ENCODE results near the gene ARF3.
"Not testable (repeated sequence)": the region's sequence is repeated elsewhere in the genome, so short reads cannot be mapped to it uniquely, and the experiment has no call there.

The ARF3 gene

GRCh38 chr12:48929551-48929950 is 27.7 kb downstream of the ARF3 start:
- no peak for DNase-seq (ENCODE audit: low read depth)

GRCh38 chr12:48927261-48927660 is 30.0 kb downstream of the ARF3 start:
- DNase-seq (ENCODE audit: low read depth), result no peak

GRCh38 chr12:48925304-48926011 is 31.8 kb downstream of the ARF3 start, which contains the start of gene FKBP11:
FKBP11 (minus strand) TSS chr12:48925492; CDS start chr12:48925428, 64 bp downstream.
- no peak for DNase-seq (ENCODE audit: low read depth)

- no peak for DNase-seq (ENCODE audit: low read depth)
Observed at GRCh38 chr12:48924617-48925303, 32.5 kb downstream of the ARF3 start.

DNA sequence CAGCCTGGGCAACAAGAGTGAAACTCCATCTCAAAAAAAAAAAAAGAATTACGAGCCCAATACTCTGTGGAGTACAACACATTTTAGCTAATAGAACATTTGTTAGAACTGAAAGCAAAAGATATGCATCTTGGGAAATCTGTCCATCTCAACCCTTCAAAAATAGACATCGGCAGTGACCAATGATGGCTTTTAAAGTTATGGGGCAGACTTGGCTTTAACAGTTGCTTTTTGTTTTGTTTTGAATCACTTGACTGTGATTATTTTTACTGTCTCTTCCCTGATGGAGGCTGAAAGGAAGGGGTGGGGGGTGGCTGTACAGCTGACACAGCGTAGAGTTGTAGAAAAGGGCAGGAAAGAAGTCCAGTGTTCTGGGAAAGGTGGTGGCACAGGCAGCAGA is 34.2 kb downstream of the ARF3 start:
- DNase-seq (ENCODE audit: low read depth), result no peak

- no peak for DNase-seq (ENCODE audit: low read depth)
Observed at GRCh38 chr12:48917857-48918537, 39.3 kb downstream of the ARF3 start.

GRCh38 chr12:48910196-48910595 is 47.1 kb downstream of the ARF3 start:
- DNase-seq (ENCODE audit: low read depth), result no peak

GRCh38 chr12:48909698-48910097 is 47.6 kb downstream of the ARF3 start:
- not testable (repeated sequence) for DNase-seq (ENCODE audit: low read depth)

- no peak for DNase-seq (ENCODE audit: low read depth)
Observed at GRCh38 chr12:48907245-48907644, 50.0 kb downstream of the ARF3 start.

GRCh38 chr12:48903982-48904411 is 53.3 kb downstream of the ARF3 start:
- DNase-seq (ENCODE audit: low read depth), result no peak

DNA sequence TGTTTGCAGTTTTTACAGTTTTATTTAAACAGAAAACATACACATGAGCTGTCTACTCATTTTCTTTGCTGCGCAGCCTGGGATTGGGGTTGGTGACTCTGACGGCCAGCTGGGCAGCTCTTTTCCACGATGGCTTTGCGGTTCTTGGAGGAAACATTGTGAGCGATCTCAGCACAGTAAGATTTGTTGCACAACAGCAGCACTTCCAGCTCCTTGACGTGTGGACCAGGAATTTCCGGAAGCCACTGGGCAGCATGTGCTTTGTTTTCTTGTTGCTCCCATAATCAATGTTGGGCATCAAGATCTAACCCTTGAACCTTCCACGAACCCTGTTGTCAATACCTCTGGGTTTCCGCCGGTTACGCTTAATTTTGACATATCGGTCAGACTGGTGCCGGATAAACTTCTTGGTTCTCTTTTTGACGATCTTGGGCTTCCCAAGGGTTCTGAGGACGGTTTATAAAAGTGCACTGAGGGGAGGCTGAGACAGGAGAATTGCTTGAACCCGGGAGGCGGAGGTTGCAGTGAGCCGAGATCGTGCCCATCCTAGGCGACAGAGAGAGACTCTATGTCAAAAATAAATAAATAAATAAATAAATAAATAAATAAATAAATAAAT is 53.8 kb downstream of the ARF3 start:
- DNase-seq (ENCODE audit: low read depth), result no peak

- no peak for DNase-seq (ENCODE audit: low read depth)
Observed at GRCh38 chr12:48901278-48901677, 56.0 kb downstream of the ARF3 start.

DNA sequence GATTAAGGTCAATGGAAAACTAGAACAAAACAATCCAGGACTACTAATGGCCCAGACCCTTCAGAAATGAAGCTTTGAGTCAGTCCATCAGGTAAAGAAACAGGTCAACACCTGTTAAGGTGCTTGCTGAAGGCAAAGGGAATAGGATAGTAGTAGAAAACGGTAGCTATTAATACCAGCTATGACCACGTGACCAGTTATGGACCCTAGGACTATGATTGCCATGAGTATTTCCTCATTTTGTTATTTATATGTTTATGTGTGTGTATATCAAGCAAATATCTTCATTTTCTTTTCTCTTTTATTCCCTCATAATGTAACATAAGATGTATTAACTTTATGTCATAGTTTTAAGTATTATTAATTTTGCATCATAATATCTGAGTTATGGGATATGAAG is 57.6 kb downstream of the ARF3 start:
- no peak for DNase-seq (ENCODE audit: low read depth)

- DNase-seq (ENCODE audit: low read depth), result no peak
Observed at GRCh38 chr12:48894271-48894670, 63.0 kb downstream of the ARF3 start.

DNA sequence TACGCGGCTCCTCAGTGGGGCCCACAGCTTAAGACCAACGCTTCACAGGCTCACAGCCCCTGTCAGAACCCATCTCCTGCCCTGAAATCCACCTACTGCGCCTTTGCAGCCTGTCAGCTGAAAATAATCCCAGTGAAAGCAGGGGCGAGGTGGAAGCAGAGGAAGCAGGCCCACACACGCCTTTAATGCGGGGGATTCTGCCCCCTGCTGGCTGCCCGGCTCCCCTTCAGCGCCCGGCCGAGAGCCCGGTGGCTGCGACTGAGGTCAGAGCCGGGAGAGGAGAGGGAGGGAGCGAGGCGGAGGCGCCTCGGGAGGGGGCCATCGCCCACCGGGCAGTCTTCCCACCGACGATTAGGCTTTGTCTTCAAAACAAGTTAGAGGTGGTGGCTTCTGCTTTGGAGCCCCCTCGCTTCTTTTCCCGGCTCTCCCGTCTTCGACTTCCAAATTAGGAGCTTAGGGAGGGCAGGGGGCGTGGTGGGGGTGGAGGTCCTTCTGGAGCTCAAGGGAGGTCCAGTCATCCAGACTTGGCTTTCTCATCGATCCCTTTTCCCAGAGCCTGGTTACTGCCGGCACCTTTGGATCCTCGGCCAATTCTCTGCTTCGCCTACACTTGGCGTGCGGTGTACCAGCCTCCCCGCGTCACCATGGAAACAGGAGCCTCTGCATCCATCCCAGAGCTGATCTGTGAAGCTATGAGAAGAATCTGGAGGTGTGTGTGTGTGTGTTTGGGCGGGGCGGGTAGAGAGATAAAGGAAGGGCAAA is 66.4 kb downstream of the ARF3 start:
- no peak for DNase-seq (ENCODE audit: low read depth)

- DNase-seq (ENCODE audit: low read depth), result no peak
Observed at GRCh38 chr12:48889679-48890078, 67.6 kb downstream of the ARF3 start.
